GM21717 (cell line): ENCODE data around the gene KIFC1.

Experiments used
- ATAC-seq: cut with Tn5 transposase; IDR thresholded peaks from one replicate; pipeline ENCODE4 v1.9.1; 2021; ENCODE audit warnings: mild to moderate bottlenecking, moderate library complexity; ENCODE audit not compliant: unreplicated experiment

The KIFC1 gene

GRCh38 chr6:33424855-33425667, 33.4 kb downstream of the KIFC1 start:
- ATAC-seq, result no peak

GRCh38 chr6:33425668-33426577, 34.3 kb downstream of the KIFC1 start:
- no peak for ATAC-seq

- no peak for ATAC-seq
Observed at GRCh38 chr6:33426590-33427511, 35.2 kb downstream of the KIFC1 start.

- no peak for ATAC-seq
Observed at GRCh38 chr6:33427585-33428223, 36.1 kb downstream of the KIFC1 start.

GRCh38 chr6:33428224-33428965, 36.8 kb downstream of the KIFC1 start:
- no peak for ATAC-seq

- ATAC-seq, result no peak
Observed at GRCh38 chr6:33428966-33429749, 37.5 kb downstream of the KIFC1 start.

GRCh38 chr6:33429750-33430052, 38.1 kb downstream of the KIFC1 start:
- ATAC-seq, result no peak

GRCh38 chr6:33430334-33430733, 38.7 kb downstream of the KIFC1 start:
- no peak for ATAC-seq

- no peak for ATAC-seq
Observed at GRCh38 chr6:33430991-33431879, 39.6 kb downstream of the KIFC1 start.

- no peak for ATAC-seq
Observed at GRCh38 chr6:33431880-33432541, 40.4 kb downstream of the KIFC1 start.

- ATAC-seq, result no peak
Observed at GRCh38 chr6:33432546-33432945, 40.9 kb downstream of the KIFC1 start.

- no peak for ATAC-seq
Observed at GRCh38 chr6:33433001-33433543, 41.4 kb downstream of the KIFC1 start.

GRCh38 chr6:33433544-33434191, 42.0 kb downstream of the KIFC1 start:
- no peak for ATAC-seq

GRCh38 chr6:33434961-33435360, 43.3 kb downstream of the KIFC1 start:
- no peak for ATAC-seq

GRCh38 chr6:33437666-33438065, 46.0 kb downstream of the KIFC1 start:
- ATAC-seq, result no peak

GRCh38 chr6:33438978-33439594, 47.5 kb downstream of the KIFC1 start:
- no peak for ATAC-seq
